Sigmoid colon (tissue), 7 donors: Measurements from ENCODE around the gene GRIK4. TPM values are rescaled to one million over a fixed set of nuclear protein-coding genes. Genes with fewer than 3 reads are reported as not detected.

ENCODE experiments used
- DNase-seq: peaks from one replicate; pipeline ENCODE4 v3.0.0-alpha.2; 2019
- H3K27ac ChIP-seq, 4 donors: fragments of 200-600 bp; sonication (generic); one replicate each; pipeline ENCODE4 v1.5.1; 2016 to 2019; ENCODE audit warnings: mild to moderate bottlenecking in 1 of 4
- H3K27me3 ChIP-seq, 3 donors: fragments of 200-600 bp; sonication (generic); one replicate each; pipeline ENCODE4 v1.5.1; 2019; ENCODE audit warnings: mild to moderate bottlenecking in 1 of 3
- H3K36me3 ChIP-seq, 4 donors: fragments of 200-600 bp; sonication (generic); one replicate each; pipeline ENCODE4 v1.5.1; 2016 to 2019
- H3K4me1 ChIP-seq, 4 donors: fragments of 200-600 bp; sonication (generic); one replicate each; pipeline ENCODE4 v1.5.1; 2017 to 2019
- H3K4me3 ChIP-seq, 4 donors: fragments of 200-600 bp; sonication (generic); one replicate each; pipeline ENCODE4 v1.5.1; 2017 to 2019; ENCODE audit warnings: mild to moderate bottlenecking in 2 of 4, moderate library complexity in 1 of 4
- H3K9me3 ChIP-seq, 4 donors: fragments of 200-600 bp in 3 of 4; sonication (generic) in 3 of 4; one replicate each; pipeline versions ENCODE4 v1.5.1 to v1.6.1; 2013 to 2019
- EP300 ChIP-seq, 4 donors: sonication (generic); formaldehyde crosslinking; IDR thresholded peaks; one replicate each; pipeline ENCODE4 v1.6.1; 2017; ENCODE audit warnings: antibody characterized with exemption in 4 of 4
- POLR2A ChIP-seq, 2 donors: fragments of 450-650 bp; IDR thresholded peaks; one replicate each; pipeline ENCODE4 v1.6.1; 2016; ENCODE audit warnings: antibody characterized with exemption in 2 of 2, mild to moderate bottlenecking in 2 of 2, moderate library complexity in 2 of 2
- POLR2AphosphoS5 ChIP-seq, 4 donors: sonication (generic); formaldehyde crosslinking; IDR thresholded peaks; one replicate each; pipeline ENCODE4 v1.6.1; 2017; ENCODE audit warnings: antibody characterized with exemption in 4 of 4
- WGBS, 2 donors: extraction: QIAGEN DNeasy Blood & Tissue Kit; methylation state at CpG; one replicate each; pipeline ENCODE4 v1.1.7; 2013; 5-methylcytosine and 5-hydroxymethylcytosine counted together
- intact Hi-C: fragments of 100-400 bp; cut with DNase I; formaldehyde crosslinking; loops from one replicate; pipeline ENCODE4 v1.15.1; 2023
- polyA plus RNA-seq, 3 donors: library from polyadenylated mRNA; stranded (reverse); fragments of 200-250 nt; gene quantifications; one replicate each; pipeline ENCODE4 v1.2.3, GENCODE V29; 2013
- total RNA-seq, 4 donors: library from RNA; depleted of rRNA; stranded (reverse); fragments of >200 nt; gene quantifications; one replicate each; pipeline ENCODE4 v1.1.0, GENCODE V29; 2016
- TF ChIP-seq, protein P1 (sequence below), 4 experiments: fragments of 450-650 bp in 3 of 4; fragments of 200-600 bp in 1 of 4; IDR thresholded peaks; one replicate each; pipeline ENCODE4 v1.5.1; 2016 to 2019; ENCODE audit warnings: antibody characterized with exemption in 4 of 4, mild to moderate bottlenecking in 3 of 4, moderate library complexity in 2 of 4
- donor health status: healthy with polysubstance abuse.
- donor health status: Bipolar disorder and iron deficiency.
- donor health status: healthy.

GRIK4 gene
- total and polyA plus RNA-seq, 7 donors, result 0.10 to 0.36 (median 0.27) TPM; not detected in 4

DNA sequence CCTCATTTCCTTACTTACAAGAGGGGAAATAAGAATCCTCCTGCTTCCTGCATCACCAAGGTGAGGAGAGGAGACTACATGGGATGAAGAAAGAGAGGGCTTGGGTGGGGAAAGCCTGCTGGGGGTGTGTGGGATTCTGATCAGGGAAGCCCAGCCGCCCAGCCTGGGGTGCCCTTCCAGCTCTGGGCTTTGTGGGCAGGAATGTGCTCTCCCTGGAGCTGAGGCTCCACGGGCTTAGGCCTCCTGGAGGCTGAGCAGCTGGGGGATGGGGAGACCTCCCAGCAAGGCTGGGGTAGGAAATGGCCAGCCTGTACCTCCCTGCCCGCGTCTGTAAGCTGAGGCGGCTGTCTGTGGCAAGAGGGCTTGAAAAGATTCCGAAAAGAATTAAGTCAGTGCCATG, 206.1 kb downstream of the GRIK4 start:
- H3K9me3 ChIP-seq, result no peaks in the 10 kb centered on the region
- no peak overlapping the region for H3K4me3 ChIP-seq
- H3K27me3 ChIP-seq, result no peaks in the 10 kb centered on the region
- DNase-seq, result no peak
- TF ChIP-seq EP300 (IDR thresholded peaks at IDR 0.05) (no peak), POLR2AphosphoS5 (IDR thresholded peaks at IDR 0.05) (no peak), POLR2A (IDR thresholded peaks at IDR 0.05) (no peak)
- TF ChIP-seq, protein P1, sequence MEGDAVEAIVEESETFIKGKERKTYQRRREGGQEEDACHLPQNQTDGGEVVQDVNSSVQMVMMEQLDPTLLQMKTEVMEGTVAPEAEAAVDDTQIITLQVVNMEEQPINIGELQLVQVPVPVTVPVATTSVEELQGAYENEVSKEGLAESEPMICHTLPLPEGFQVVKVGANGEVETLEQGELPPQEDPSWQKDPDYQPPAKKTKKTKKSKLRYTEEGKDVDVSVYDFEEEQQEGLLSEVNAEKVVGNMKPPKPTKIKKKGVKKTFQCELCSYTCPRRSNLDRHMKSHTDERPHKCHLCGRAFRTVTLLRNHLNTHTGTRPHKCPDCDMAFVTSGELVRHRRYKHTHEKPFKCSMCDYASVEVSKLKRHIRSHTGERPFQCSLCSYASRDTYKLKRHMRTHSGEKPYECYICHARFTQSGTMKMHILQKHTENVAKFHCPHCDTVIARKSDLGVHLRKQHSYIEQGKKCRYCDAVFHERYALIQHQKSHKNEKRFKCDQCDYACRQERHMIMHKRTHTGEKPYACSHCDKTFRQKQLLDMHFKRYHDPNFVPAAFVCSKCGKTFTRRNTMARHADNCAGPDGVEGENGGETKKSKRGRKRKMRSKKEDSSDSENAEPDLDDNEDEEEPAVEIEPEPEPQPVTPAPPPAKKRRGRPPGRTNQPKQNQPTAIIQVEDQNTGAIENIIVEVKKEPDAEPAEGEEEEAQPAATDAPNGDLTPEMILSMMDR (IDR thresholded peaks at IDR 0.05), result no peak
- intact Hi-C loops, result no loop called here
- WGBS, 2 donors, result 72 to 86% methylated on average over 6 of the region's 6 CpGs
- no peak overlapping the region for H3K27ac ChIP-seq
- peaks cover 0 to 34% (median 3%) of the 10 kb centered on the region in 4 donors for H3K4me1 ChIP-seq
- no peaks in the 10 kb centered on the region for H3K36me3 ChIP-seq

DNA sequence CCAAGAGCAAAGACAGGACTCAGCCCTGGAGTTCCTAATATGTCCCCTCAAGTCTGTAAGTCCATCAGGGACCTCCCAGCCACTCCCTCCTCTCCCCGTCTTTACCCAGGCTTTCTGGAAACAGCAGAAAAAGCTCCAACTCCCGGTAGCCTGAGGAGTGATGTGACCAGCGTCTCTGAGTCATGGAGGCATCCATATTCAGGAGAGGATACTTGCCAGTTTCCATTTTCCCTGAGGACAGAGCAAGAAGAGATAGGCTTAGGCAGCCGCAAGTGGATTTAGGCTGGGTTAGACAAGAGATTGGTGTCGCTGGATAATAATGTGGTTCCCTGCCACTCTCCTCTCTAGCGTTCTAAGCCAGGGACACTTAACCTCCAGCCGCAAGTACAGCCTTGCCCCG, 206.6 kb downstream of the GRIK4 start:
- Histone ChIP-seq H3K9me3 (no peaks in the 10 kb centered on the region), H3K27ac (no peak overlapping the region), H3K36me3 (no peaks in the 10 kb centered on the region), H3K4me1 (peaks cover 0 to 28% (median 3%) of the 10 kb centered on the region in 4 donors), H3K27me3 (no peaks in the 10 kb centered on the region), H3K4me3 (no peak overlapping the region)
- WGBS, 2 donors, result 89% methylated on average over 8 of the region's 8 CpGs
- DNase-seq, result no peak
- TF ChIP-seq POLR2A (IDR thresholded peaks at IDR 0.05) (no peak), EP300 (IDR thresholded peaks at IDR 0.05) (no peak), POLR2AphosphoS5 (IDR thresholded peaks at IDR 0.05) (no peak)
- TF ChIP-seq, protein P1 (IDR thresholded peaks at IDR 0.05), result no peak
- intact Hi-C loops, result no loop called here

DNA sequence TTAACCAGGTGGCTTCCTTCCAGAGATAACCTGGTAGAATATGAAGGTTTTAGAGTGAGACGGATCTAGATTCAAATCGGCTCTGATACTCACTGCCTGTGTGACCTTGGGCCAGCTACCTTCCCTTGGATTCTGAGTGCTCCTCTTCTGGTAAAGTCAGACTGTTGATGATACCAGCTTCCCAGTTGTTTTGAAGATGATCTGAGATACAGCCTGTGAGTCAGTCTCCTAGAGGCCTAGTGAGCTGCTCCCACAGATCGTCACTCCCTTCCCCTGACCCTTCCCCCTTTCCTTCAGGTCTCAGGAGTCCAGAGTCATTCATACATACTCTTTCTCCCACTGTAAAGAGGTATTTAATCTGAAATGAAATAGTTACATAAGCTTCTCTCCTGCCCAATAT, 207.8 kb downstream of the GRIK4 start:
- Histone ChIP-seq H3K9me3 (no peaks in the 10 kb centered on the region), H3K36me3 (no peaks in the 10 kb centered on the region), H3K27me3 (no peaks in the 10 kb centered on the region), H3K4me1 (peaks cover 0 to 23% (median 3%) of the 10 kb centered on the region in 4 donors), H3K4me3 (no peak overlapping the region), H3K27ac (no peak overlapping the region)
- intact Hi-C loops, result no loop called here
- 66 to 81% methylated on average over 3 of the region's 3 CpGs for WGBS, 2 donors
- DNase-seq, result no peak
- TF ChIP-seq POLR2AphosphoS5 (IDR thresholded peaks at IDR 0.05), result no peak
- TF ChIP-seq, protein P1 (IDR thresholded peaks at IDR 0.05), result no peak
- no peak for TF ChIP-seq POLR2A (IDR thresholded peaks at IDR 0.05)
- TF ChIP-seq EP300 (IDR thresholded peaks at IDR 0.05), result no peak

DNA sequence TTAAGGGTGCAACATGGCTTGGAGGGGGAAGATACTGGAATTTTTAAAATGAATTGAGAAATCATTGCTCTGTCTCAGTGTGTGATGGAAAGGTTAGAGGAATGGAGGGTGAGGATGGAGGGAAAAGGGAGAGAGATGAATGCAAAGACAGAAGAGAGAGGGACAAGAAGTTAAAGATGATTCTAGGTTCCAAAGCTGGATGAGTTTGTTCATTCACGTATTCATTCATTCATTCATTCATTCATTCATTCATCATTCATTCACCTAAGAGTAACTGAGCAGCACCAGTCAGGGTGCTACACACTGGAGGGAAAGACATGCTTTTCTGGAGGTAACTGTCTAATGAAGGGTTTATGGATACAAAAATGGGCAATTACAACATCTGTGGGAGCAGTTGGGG, 209.2 kb downstream of the GRIK4 start:
- peaks cover 0 to 14% (median 3%) of the 10 kb centered on the region in 4 donors for H3K4me1 ChIP-seq
- intact Hi-C loops, result no loop called here
- no peak for DNase-seq

More for the DNA sequence above, 209.2 kb downstream of the GRIK4 start:
- no peaks in the 10 kb centered on the region for H3K36me3 ChIP-seq
- H3K9me3 ChIP-seq, result no peaks in the 10 kb centered on the region
- no peak overlapping the region for H3K4me3 ChIP-seq
- TF ChIP-seq, protein P1 (IDR thresholded peaks at IDR 0.05), result no peak
- no peak for TF ChIP-seq EP300 (IDR thresholded peaks at IDR 0.05)
- TF ChIP-seq POLR2AphosphoS5 (IDR thresholded peaks at IDR 0.05), result no peak
- TF ChIP-seq POLR2A (IDR thresholded peaks at IDR 0.05), result no peak
- H3K27ac ChIP-seq, result no peak overlapping the region
- H3K27me3 ChIP-seq, result no peaks in the 10 kb centered on the region
- 87% methylated on average over 1 of the region's 1 CpG for WGBS, 2 donors
